ENCODE data around the gene A4GALT.

Gene A4GALT

DNA sequence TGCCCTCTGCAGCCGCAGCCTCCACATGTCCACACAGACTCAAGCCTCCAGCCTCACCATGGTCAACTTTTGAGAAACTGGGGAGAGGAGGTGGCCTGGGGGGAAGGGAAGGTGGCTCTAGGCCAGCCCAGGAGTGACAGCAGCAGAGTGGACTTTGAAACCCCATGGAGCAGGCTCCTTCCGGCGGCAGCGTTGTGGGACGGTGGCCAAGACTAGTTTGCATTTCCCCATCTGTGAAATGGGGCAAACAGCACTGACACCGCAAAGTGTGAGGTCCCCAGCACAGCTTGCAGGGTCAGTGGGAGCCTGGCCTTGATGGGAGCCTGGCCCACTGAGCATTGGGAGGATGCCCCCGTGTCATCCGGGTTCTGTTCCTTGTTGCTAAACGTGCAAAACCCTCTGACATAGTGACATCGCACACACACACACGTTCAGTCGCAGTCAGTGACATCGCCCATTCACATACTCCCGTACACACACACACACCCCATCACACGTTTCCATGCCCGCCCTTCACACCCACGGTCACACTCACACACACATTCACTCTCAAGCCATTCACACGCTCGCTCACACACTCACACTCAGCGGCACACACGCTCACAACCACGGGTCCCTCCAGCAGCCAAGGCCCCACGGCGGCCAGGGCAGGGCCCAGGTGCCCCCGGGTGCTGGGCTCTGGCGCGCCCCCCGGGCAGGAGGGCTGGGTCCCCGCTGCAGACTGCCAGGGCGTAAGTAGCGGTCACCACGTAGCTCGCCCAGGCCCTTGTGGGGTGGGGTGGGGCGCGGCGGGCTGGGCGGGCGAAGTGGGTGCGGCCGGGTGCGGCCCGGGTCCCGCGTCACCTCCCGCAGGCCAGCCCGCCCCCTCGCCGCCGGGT lies 72.1 kb downstream of the A4GALT start:
- DNase-seq: no peak

DNA sequence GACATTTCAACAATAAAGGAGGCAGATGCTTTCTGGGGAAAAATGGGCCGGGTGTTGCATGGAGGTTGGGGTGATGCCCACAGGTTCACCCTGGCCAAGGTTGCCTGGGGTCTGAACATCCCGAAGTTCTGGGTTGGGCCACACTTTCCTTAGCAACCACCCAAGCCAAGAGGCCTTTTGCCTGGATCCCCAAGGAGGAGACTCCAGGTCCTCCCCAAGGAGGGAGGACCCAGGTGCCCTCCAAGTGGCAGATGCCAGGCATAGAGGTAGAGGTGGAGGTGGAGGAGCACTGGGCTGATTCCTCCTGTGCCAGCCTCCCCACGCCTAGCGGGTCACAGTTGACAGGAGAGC lies 72.7 kb downstream of the A4GALT start:
- no peak for DNase-seq

DNA sequence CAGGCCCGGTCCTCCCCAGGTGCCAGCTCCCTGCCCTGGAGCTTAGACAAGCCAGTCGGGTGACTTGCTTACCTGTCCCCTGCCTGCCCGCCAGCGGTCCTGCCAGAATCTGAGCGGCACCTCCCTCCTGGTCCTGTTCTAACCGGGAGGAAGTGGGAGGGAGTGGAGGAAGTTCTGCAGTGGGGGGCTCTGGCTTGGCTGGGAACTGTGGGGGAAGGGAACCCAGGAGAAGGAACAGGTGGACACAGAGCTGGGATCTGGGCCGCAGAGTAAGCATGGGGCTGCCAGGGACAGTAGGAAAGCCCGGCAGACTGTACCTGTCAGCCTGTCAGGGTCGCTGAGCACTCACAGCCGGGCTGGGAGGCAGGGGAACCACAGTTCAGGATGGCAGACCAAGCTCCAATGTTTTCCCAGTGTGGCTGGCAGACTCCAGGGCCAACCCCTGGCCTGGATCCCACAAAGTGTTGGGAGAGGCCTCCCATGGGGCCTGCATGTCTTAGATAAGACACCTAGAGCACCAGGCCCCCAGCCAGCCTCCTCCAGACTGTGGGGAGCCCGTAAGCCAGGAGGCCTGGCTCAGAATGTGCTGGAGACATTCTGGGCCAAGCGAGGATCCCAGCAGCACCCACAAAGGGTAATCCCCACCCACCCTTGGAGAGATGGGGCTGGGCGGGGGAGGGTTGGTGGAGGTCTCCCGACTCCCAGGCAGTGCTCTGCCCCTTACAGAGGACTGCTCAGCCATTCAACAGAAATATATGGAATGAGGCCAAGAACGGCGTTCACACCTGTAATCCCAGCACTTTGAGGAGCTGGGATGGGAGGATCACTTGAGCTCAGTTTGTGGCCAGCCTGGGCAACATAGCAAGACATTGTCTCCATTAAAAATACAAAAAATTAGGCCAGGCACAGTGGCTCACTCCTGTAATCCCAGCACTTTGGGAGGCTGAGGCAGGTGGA lies 73.8 kb downstream of the A4GALT start:
- no peak for DNase-seq

DNA sequence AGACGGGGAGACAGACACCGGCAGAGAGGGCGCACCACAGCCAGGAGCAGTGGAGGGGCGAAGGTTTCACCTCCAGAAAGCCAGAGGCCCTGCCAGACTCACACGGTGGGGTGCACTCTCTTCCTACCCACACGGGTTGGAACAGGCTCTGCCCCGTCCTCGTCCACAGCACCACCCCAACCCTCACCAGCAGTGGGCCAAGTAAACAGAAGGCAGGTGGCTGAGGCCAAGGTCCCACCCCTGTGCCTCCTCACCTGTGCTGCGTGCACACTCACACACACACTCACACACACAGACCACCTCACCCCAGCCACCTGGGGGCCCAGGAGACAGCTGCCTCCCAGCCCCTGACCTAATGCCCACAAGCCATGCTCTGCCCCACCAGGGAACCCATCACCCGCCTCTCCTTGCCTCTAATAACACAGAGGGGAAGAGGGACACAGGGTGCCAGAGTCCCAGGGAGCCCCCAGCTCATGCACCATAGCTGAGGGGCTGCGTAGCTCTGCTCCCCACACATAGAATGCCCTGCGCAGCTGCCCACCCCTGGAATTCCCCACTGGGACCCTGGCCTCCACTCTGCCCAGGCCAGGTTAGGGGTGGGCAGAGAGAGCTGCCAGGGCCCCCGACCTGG lies 74.6 kb downstream of the A4GALT start:
- no peak for DNase-seq

DNA sequence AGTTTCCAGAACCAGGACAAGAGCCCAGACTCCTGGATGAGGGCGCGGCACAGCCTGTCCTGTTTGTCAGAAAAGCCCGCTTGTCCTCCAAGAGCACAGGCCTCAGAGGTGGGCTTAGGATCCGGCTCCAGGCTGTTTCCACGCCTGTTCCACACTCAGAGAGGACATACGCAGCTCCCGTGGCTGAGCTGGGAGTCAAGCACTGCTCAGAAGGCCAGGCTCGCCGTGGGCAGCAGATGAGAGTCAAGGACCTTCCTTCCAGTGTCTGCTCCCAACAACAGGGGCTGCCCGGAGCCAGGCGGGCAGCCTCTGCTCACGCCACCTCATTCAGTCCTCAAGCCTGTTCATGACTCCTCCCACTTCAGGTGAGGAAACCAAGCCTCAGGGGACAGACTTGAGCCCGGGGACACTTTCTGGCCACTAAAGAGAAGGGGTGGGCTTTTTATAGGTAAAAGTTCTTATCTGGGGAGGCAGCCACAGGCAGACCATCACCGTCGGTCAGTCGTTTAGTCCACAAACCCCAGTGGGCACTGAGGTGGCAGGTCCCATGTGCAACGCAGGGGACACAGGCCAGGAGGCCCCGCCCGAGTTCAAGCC lies 75.2 kb downstream of the A4GALT start:
- DNase-seq: no peak

DNA sequence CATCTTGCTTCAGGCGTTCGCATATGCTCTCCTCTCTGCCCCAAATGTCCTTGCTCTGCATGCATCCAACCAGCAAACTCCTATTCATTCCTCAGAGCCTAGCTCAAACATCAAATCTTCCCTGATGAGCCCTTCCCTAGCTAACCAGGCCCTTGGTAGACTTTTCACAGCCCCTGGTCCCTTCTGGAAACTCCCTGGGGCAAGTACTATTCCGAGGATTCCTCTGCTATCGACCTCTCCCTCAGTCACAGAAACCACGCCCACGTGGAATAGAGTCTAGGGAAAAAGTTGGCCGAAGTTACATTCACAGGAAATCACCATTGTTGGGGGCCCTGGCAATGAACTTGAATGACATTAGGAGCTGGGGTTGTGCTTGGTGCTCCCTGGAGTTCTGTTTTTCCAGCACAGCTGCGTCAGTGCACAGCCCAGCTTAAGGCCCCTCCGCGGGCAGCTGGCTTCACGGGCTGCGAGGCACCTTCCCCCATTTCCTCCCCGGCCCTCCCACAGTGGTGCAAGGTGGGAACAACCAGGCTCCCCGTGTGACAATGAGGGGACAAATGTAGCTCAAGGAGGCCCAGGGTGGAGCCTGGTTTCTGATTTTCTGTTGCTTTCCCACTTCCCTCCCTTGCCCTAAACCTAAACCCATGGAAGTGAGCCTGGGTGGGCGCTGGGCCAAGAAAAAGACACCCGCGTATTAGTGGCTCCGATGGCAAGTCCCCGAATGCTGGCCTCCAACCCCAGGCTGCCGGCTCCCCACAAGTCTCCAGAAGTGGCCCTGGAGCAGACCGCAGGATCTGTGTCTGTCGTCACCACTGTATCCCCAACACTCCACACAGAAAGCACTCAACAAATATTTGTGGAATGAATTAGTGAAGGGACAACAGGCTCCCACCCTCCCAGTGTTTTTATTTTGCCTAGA lies 76.0 kb downstream of the A4GALT start:
- no peak for DNase-seq

DNA sequence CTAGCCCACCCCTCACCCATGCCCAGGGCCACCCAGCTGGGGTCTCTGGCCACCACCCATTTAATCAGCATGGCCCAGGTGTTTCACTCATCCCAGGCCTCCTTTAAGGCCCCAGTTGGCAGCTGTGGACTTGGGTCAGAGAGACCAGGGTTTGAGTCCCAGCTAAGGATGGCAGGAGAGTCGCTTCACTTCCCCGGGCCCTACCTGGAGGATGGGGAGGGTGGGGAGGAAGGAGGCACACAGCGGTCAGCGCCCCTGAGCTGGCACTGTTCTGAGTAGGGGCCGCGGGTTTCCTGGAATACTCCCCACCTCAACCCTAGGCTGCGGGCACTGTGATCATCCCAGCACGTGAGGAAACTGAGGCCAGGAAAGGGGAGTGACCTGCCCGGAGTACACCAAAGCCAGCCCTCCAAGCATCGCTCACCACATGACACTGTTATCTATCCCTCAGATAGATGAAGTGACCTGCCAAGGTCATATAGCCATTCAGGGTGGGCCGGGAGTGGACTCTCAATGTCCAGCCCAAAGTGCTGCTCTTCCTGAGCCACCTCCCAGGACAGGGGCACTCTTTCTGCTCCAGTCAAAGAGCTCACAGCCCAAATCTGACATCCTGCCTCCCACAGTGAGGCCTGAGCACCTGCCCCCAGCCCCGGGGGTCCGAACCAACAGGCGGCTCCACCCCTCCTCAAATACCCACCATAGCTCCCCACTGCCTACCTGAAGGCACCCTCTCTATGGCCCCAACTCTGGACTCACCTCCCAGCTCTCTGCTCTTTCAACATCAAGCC lies 76.8 kb downstream of the A4GALT start:
- no peak for DNase-seq

DNA sequence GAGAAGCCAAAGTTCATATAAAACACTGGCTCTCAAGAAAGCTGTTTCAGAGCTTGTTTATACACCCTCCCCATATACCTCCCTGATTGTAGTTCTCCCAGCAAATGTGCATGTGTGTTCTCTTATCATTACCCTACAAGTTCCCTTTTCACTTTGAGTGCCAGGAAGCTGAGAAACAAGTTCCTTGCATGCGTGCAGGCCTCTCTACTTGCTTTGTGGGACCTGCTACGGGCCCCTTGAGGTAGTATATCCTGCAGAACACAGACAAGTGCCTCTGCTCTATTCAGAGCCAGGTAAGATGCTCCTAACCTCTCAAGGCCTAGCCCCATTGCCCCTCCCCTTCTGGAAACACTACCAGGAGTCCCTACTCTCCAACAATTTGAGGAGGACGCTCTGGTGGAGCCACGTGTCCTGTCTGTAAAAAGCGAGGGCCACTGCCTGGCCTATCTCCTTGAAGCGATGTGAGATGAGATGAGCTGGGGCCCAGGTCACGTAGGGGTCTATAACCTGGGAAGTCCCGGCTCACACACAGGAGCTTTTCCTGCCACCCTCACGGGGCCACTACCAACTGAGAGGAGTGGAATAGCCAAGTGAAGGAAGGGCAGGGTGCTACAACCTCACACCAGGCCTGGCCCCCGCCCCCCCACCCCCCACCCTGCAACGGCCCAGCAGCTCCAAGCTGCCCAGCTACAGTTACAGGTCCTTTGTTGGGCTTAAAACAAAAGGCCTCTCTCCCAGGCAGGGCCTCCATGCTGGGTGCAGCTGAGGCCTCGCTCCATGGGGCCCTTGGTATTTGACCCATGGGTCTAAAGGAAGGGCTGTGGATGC lies 77.7 kb downstream of the A4GALT start:
- no peak for DNase-seq
